Neural progenitor cell (in vitro differentiated cells): Measurements from ENCODE around the gene MBP.

Source experiments
- CTCF ChIP-seq: fragments of 200-600 bp; sonication (generic); IDR thresholded peaks from 2 replicates; pipeline ENCODE4 v1.5.1; 2017; ENCODE audit warnings: antibody characterized with exemption, mild to moderate bottlenecking
- EZH2phosphoT487 ChIP-seq: fragments of 200-600 bp; sonication (generic); IDR thresholded peaks from 2 replicates; pipeline ENCODE4 v1.6.1; 2017; ENCODE audit warnings: antibody characterized with exemption

DNA sequence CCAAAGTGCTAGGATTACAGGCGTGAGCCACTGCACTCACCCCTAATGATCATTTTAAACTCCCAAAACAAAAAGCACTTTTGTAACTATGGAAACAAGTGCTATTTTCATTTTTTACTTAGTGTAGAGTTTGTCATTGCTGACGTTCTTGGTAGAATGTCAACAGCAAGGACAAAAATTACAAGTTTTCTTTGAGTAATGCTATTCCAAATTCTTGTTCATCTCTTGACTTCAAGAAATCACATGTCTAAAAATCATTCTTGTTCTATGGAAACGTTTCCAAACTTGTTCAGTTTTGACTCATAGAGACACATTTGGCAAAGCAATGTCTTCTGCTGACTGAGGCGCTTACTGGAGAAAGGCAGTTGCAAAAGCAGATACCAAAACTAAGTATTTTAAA is 82.6 kb downstream of the MBP start:
- TF ChIP-seq CTCF = no peak
- no peak for TF ChIP-seq EZH2phosphoT487
